ENCODE data around the gene OR2T3. TPM values are rescaled to one million over a fixed set of nuclear protein-coding genes. Genes with fewer than 3 reads are reported as not detected.
"Not testable (repeated sequence)": the region's sequence is repeated elsewhere in the genome, so short reads cannot be mapped to it uniquely, and the experiment has no call there.

Gene OR2T3
- polyA plus RNA-seq, 1 donor: not detected

DNA sequence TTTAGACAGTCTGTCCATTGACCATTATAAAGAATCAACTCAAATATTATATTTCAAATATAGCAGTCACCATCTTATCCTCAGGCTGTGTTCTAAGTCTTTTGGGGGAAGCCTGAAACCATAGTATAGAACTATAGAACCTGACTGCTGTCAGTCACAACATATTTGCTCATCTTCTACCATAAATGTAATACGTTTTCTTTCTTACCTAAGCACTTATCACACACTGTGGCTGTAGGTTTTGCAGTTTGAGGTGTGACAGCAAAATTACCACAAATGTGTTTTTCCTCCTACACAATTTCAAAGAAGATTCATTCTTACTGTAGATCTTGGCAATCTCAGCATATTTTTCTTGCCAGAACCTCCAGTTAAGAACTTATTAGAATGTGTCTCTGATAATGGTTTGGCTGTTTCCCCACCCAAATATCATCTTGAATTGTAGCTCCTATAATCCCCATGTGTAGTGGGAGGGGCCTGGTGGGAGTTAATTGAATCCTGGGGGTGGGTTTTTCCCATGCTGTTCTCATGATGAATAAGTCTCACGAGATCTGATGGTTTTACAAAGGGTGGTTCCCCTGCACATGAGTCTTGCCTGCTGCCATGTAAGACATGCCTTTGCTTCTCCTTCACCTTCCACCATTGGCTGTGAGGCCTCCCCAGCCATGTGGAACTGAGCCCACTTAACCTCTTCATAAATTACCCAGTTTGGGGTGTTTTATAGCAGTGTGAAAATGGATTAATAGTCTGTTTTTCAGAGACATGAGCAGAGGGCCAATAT lies 30.5 kb upstream of the OR2T3 start:
- not testable (repeated sequence) for H3K36me3 ChIP-seq (ENCODE audit: control insufficient read depth, insufficient read depth, low read length); H3K27ac ChIP-seq (ENCODE audit: low read length); DNase-seq; H3K27me3 ChIP-seq (ENCODE audit: control insufficient read depth, insufficient read depth, low read length); H3K9me3 ChIP-seq (ENCODE audit: control insufficient read depth, low read depth, low read length); H3K4me1 ChIP-seq (ENCODE audit: control insufficient read depth, insufficient read depth, low read length); H3K4me3 ChIP-seq (ENCODE audit: low read length)
- no CpG with 5 or more reads among the region's 2 CpGs for WGBS (ENCODE audit: insufficient coverage, low lambda C conversion rate)

DNA sequence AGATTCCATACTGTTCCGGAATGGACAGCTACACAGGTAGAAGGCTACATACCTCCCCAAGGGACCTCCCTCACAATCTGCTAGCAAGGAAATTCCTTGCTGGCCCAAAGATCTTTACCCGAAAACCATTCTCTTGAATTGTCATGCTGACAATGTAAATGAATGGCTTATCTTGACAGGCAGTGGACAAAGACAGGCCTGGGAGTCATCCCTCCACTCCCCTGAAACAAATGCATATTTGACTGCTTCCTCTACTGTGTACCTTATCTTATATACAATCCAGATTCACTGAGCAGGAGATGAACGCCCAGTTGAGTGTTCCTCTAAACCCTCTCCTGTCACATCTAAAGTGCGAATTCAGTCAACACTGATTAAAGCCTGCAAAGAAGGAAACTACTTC lies 28.5 kb upstream of the OR2T3 start:
- H3K4me1 ChIP-seq (ENCODE audit: control insufficient read depth, insufficient read depth, low read length); H3K9me3 ChIP-seq (ENCODE audit: control insufficient read depth, low read depth, low read length); H3K27me3 ChIP-seq (ENCODE audit: control insufficient read depth, insufficient read depth, low read length); H3K4me3 ChIP-seq (ENCODE audit: low read length); DNase-seq; H3K36me3 ChIP-seq (ENCODE audit: control insufficient read depth, insufficient read depth, low read length); H3K27ac ChIP-seq (ENCODE audit: low read length): not testable (repeated sequence)
- WGBS (ENCODE audit: insufficient coverage, low lambda C conversion rate): no CpG with 5 or more reads among the region's 4 CpGs

DNA sequence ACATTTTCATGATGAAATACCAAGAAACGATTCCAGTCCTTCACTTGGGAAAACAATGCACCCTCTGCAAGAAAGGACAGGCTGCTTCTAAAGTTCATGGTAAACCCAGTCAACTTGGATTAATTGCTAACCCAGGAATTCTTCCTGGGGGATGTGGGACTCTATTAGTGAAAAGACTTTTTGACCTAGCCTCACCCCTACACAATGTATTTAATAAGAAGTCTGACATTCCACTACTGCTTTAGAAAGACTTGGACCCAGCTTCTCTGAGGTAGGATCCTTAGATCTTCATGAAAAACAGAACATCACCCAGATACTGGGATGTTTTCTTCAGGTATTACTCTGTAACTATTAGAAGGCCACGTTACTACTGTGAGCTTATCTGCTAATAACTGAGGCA lies 27.8 kb upstream of the OR2T3 start, which contains the start of gene OR2T2:
OR2T2 (plus strand) TSS at position 239 of the 400 bp plus-strand sequence. CDS start 7,161 bp downstream, outside the sequence.
- H3K9me3 ChIP-seq (ENCODE audit: control insufficient read depth, low read depth, low read length); H3K4me1 ChIP-seq (ENCODE audit: control insufficient read depth, insufficient read depth, low read length); H3K27ac ChIP-seq (ENCODE audit: low read length); H3K27me3 ChIP-seq (ENCODE audit: control insufficient read depth, insufficient read depth, low read length); DNase-seq; H3K36me3 ChIP-seq (ENCODE audit: control insufficient read depth, insufficient read depth, low read length); H3K4me3 ChIP-seq (ENCODE audit: low read length): not testable (repeated sequence)
- no CpG with 5 or more reads among the region's 2 CpGs for WGBS (ENCODE audit: insufficient coverage, low lambda C conversion rate)

DNA sequence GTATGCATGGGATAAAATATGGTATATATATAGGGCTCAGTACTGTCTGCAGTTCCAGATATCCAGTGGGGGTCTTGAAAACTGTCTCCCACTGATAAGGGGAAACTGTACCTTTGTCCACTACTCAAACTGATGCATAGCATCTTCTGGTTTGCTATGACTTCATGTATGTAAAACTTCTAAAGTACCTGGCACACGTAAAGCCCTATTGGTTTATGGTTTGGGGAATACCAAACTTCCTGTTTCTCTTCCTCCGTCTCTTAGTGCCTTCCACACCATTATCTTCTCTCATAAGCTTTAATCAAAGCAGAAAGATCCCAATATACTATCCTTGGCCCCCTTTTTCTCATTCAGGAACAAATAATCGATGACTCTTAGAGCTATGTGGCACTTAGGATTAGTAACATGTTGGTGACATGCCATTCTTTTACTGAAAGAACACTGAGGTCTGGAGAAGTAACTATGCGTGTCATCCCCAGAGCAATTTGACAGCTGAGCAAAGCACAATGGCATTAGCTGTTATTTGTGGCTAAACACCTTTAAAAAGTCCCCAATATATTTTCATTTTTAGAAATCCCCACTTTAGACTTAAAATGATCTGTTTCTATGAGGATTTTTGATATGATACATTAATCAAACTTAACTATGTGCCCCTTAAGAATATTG lies 24.6 kb upstream of the OR2T3 start:
- not testable (repeated sequence) for H3K9me3 ChIP-seq (ENCODE audit: control insufficient read depth, low read depth, low read length); H3K4me1 ChIP-seq (ENCODE audit: control insufficient read depth, insufficient read depth, low read length); H3K4me3 ChIP-seq (ENCODE audit: low read length); DNase-seq; H3K27ac ChIP-seq (ENCODE audit: low read length); H3K36me3 ChIP-seq (ENCODE audit: control insufficient read depth, insufficient read depth, low read length); H3K27me3 ChIP-seq (ENCODE audit: control insufficient read depth, insufficient read depth, low read length)
- no CpG with 5 or more reads among the region's 4 CpGs for WGBS (ENCODE audit: insufficient coverage, low lambda C conversion rate)

DNA sequence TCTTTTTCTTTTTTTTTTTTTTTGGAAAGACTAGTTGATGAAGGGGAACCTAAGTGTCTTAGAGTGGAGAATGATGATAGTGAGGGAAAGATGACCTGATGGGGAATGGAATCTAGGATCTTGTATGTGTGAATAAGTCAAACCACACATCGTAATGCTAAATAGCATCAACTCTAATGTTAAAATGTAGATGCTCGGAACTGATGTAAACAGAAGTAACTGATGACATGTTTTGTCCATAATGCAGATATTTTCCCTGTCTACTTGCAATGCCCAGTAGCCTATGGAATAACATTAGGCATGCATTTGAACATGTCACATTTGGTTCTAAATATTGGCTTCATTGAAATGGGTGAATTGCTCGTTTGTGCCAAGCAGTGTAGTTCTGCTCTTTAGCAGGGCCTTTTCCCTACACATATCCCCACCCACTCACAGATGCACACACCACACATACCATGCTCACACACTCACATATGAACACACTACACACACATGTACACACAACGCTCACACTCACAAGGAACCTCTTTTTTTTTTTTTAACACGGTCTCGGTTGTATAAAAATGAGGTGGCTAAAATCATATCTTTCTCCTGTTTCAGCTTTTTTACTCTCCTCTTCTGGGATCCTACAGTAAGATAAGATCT lies 23.2 kb upstream of the OR2T3 start:
- not testable (repeated sequence) for DNase-seq; H3K4me3 ChIP-seq (ENCODE audit: low read length); H3K9me3 ChIP-seq (ENCODE audit: control insufficient read depth, low read depth, low read length); H3K4me1 ChIP-seq (ENCODE audit: control insufficient read depth, insufficient read depth, low read length); H3K27me3 ChIP-seq (ENCODE audit: control insufficient read depth, insufficient read depth, low read length); H3K36me3 ChIP-seq (ENCODE audit: control insufficient read depth, insufficient read depth, low read length); H3K27ac ChIP-seq (ENCODE audit: low read length)
- WGBS (ENCODE audit: insufficient coverage, low lambda C conversion rate): no CpG with 5 or more reads among the region's 6 CpGs

DNA sequence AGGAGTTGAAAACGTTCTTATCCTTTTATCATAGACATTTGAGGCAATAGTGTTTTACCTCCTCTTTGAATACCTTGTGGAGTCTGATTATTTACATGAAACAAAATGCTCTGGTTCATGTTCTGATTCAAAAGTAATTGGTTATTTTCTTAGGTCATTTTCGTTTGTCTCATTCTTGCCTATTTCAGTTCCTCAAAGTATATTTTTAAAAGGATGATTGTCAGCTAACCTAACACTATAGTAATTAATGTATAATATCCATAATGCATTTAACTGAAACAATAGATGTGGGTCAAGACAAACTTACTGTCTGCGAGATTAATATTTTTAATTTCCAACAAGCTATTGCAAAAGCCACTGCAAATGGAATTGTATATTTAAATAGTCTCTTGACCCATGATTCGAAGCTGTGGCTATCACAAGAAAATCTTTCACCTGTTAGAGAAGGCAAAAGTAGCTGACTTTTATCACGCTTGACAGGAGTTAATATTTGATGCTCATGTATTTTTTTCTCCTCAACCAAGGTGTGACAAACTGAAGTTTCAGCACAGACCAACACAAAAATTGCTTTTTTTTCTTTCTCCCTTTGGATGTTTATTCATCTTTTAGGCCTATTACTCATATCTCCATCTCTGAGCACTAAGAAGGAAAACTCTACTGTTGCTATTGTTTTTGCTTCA lies 22.5 kb upstream of the OR2T3 start:
- WGBS (ENCODE audit: insufficient coverage, low lambda C conversion rate): no CpG with 5 or more reads among the region's 5 CpGs
- DNase-seq; H3K36me3 ChIP-seq (ENCODE audit: control insufficient read depth, insufficient read depth, low read length); H3K27ac ChIP-seq (ENCODE audit: low read length); H3K9me3 ChIP-seq (ENCODE audit: control insufficient read depth, low read depth, low read length); H3K4me3 ChIP-seq (ENCODE audit: low read length); H3K4me1 ChIP-seq (ENCODE audit: control insufficient read depth, insufficient read depth, low read length); H3K27me3 ChIP-seq (ENCODE audit: control insufficient read depth, insufficient read depth, low read length): not testable (repeated sequence)

DNA sequence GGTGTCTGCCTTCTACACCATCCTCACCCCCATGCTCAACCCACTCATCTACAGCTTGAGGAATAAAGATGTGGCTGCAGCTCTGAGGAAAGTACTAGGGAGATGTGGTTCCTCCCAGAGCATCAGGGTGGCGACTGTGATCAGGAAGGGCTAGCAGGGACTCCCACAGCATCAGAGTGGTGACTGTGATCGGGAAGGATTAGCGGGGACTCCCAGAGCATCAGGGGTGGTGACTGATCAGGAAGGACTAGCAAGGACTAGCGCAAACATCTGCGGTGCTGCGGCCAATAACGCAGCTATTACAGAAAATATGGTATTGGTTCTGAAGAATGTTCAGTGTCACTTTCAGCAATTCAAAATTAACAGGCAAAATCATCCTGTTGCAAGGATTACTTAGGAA lies 19.5 kb upstream of the OR2T3 start:
- H3K27ac ChIP-seq (ENCODE audit: low read length); DNase-seq; H3K4me1 ChIP-seq (ENCODE audit: control insufficient read depth, insufficient read depth, low read length); H3K27me3 ChIP-seq (ENCODE audit: control insufficient read depth, insufficient read depth, low read length); H3K9me3 ChIP-seq (ENCODE audit: control insufficient read depth, low read depth, low read length); H3K36me3 ChIP-seq (ENCODE audit: control insufficient read depth, insufficient read depth, low read length); H3K4me3 ChIP-seq (ENCODE audit: low read length): not testable (repeated sequence)
- WGBS (ENCODE audit: insufficient coverage, low lambda C conversion rate): no CpG with 5 or more reads among the region's 7 CpGs

DNA sequence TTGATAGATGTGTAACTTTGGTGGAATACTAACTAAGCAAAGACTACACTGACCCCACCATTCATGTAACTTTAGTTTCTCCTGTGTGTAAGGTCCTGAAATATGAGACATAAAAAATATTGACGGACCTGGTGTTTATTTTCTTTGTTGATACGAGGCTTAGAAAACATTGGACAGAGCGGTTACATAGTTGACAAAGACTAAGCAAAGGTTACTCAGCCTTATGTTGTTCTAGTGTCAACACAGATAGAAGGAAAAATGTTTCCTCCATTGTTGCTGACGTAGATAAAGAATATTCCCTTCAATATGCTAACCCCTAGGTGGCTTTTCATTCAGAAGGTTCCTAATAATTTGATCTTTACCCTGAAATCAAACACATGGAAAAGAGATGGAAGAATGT lies 18.1 kb upstream of the OR2T3 start:
- not testable (repeated sequence) for H3K4me3 ChIP-seq (ENCODE audit: low read length); H3K9me3 ChIP-seq (ENCODE audit: control insufficient read depth, low read depth, low read length); H3K4me1 ChIP-seq (ENCODE audit: control insufficient read depth, insufficient read depth, low read length); H3K27me3 ChIP-seq (ENCODE audit: control insufficient read depth, insufficient read depth, low read length); H3K36me3 ChIP-seq (ENCODE audit: control insufficient read depth, insufficient read depth, low read length); H3K27ac ChIP-seq (ENCODE audit: low read length); DNase-seq
- WGBS (ENCODE audit: insufficient coverage, low lambda C conversion rate): no CpG with 5 or more reads among the region's 4 CpGs

DNA sequence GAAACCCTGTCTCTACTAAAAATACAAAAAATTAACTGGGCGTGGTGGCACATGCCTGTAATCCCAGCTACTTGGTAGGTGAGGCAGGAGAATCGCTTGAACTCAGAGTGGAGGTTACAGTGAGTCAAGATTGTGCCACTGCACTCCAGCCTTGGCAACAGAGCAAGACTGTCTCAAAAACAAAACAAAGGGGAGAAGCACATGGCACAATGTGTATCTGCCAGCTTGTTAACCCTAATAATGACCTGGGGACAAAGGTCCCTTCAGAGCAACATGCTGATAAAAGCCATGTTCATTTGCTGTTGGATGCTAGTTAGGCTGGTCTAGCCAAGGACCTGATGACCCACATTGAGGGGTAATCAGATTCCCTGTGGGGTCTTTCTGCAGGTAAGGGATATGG lies 16.5 kb upstream of the OR2T3 start:
- H3K4me1 ChIP-seq (ENCODE audit: control insufficient read depth, insufficient read depth, low read length); H3K4me3 ChIP-seq (ENCODE audit: low read length); H3K27me3 ChIP-seq (ENCODE audit: control insufficient read depth, insufficient read depth, low read length); DNase-seq; H3K9me3 ChIP-seq (ENCODE audit: control insufficient read depth, low read depth, low read length); H3K27ac ChIP-seq (ENCODE audit: low read length); H3K36me3 ChIP-seq (ENCODE audit: control insufficient read depth, insufficient read depth, low read length): not testable (repeated sequence)
- no CpG with 5 or more reads among the region's 2 CpGs for WGBS (ENCODE audit: insufficient coverage, low lambda C conversion rate)

DNA sequence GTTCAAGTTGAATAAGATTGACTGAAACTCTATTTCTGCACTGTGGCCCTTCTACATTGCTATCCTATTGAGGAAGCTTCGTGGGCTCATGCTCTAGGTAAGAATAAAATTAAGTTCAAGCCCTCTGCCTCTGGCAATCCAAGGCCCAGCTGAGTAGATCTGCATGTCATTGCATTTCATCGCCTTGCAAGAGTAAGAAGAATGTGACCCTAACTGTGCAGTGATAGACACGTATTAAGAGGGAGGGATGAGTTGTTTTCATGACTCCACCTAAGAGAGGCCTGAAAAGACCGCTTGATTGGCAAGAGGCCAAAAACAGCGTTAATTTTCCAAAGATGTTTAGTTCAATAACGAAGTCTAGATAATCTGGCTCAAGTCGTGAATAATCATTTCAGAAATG lies 14.0 kb upstream of the OR2T3 start:
- WGBS (ENCODE audit: insufficient coverage, low lambda C conversion rate): 100% methylated on average over 1 of the region's 7 CpGs
- not testable (repeated sequence) for H3K4me3 ChIP-seq (ENCODE audit: low read length); H3K4me1 ChIP-seq (ENCODE audit: control insufficient read depth, insufficient read depth, low read length); H3K27me3 ChIP-seq (ENCODE audit: control insufficient read depth, insufficient read depth, low read length); H3K9me3 ChIP-seq (ENCODE audit: control insufficient read depth, low read depth, low read length); H3K27ac ChIP-seq (ENCODE audit: low read length); DNase-seq; H3K36me3 ChIP-seq (ENCODE audit: control insufficient read depth, insufficient read depth, low read length)

All from large intestine (tissue), 3 donors.